PC-9 (cell line): ENCODE data around the gene LYSMD2. TPM values are rescaled to one million over a fixed set of nuclear protein-coding genes. Genes with fewer than 3 reads are reported as not detected.

Experiments used
- BruUV-seq: library from RNA; stranded (reverse); fragments of 400-500 nt; replicated peaks from 2 replicates; lab custom pipeline; 2021; lab: Mats Ljungman, UMichigan
- CTCF ChIA-PET: fragments of 300-600 bp; sonication (Branson Sonifier 250); formaldehyde crosslinking; loops from one replicate; lab custom pipeline; 2022; ENCODE audit warnings: antibody characterized with exemption; lab: Charles Lee
- POLR2A ChIA-PET: fragments of 300-600 bp; sonication (Branson Sonifier 250); formaldehyde crosslinking; loops from one replicate; lab custom pipeline; 2022; ENCODE audit warnings: antibody characterized with exemption; ENCODE audit not compliant: unreplicated experiment; lab: Charles Lee
- DNase-seq, 2 experiments: peaks; one replicate each; pipeline versions ENCODE4 v3.0.0 to v3.0.0-alpha.2; 2015 to 2022; ENCODE audit warnings: mixed read lengths in 1 of 2
- H2AFZ ChIP-seq: fragments of 200-600 bp; sonication (generic); 2 replicates; pipeline ENCODE4 v1.8.1; 2017; ENCODE audit warnings: antibody characterized with exemption
- H3F3A ChIP-seq: fragments of 200-600 bp; sonication (generic); 2 replicates; pipeline ENCODE4 v1.8.1; 2017; ENCODE audit warnings: antibody characterized with exemption, mild to moderate bottlenecking, low read depth; ENCODE audit not compliant: insufficient read depth
- H3K27ac ChIP-seq: fragments of 200-600 bp; sonication (generic); 2 replicates; pipeline ENCODE4 v1.6.1; 2016; ENCODE audit warnings: mixed run types
- H3K27me3 ChIP-seq: fragments of 200-600 bp; sonication (generic); 2 replicates; pipeline ENCODE4 v1.6.1; 2016; ENCODE audit warnings: low read depth, mixed run types; ENCODE audit not compliant: insufficient read depth
- H3K36me3 ChIP-seq: fragments of 200-600 bp; sonication (generic); 2 replicates; pipeline ENCODE4 v1.6.1; 2016; ENCODE audit warnings: low read depth, mixed run types
- H3K4me1 ChIP-seq: fragments of 200-600 bp; sonication (generic); replicated peaks from 2 replicates; pipeline ENCODE4 v1.6.1; 2016; ENCODE audit warnings: mixed run types; ENCODE audit not compliant: insufficient read depth
- H3K4me2 ChIP-seq: fragments of 200-600 bp; sonication (generic); 2 replicates; pipeline ENCODE4 v1.6.1; 2017; ENCODE audit warnings: mixed run types
- H3K4me3 ChIP-seq: fragments of 200-600 bp; sonication (generic); 2 replicates; pipeline ENCODE4 v1.6.1; 2016; ENCODE audit warnings: mixed run types
- H3K79me2 ChIP-seq: fragments of 200-600 bp; sonication (generic); 2 replicates; pipeline ENCODE4 v1.6.1; 2017; ENCODE audit warnings: low read depth, mixed run types
- H3K9me2 ChIP-seq: fragments of 200-600 bp; sonication (generic); 2 replicates; pipeline ENCODE4 v1.8.1; 2017; ENCODE audit warnings: mild to moderate bottlenecking; ENCODE audit not compliant: insufficient read depth
- H3K9me3 ChIP-seq: fragments of 200-600 bp; sonication (generic); 2 replicates; pipeline ENCODE4 v1.8.1; 2016; ENCODE audit warnings: low read depth; ENCODE audit not compliant: insufficient read depth
- H4K20me1 ChIP-seq: fragments of 200-600 bp; sonication (generic); 2 replicates; pipeline ENCODE4 v1.8.1; 2017; ENCODE audit not compliant: insufficient read depth
- EZH2 ChIP-seq: fragments of 200-600 bp; sonication (generic); IDR thresholded peaks from 2 replicates; pipeline ENCODE4 v1.8.0; 2017; ENCODE audit warnings: antibody characterized with exemption, low read depth
- intact Hi-C: fragments of 100-400 bp; cut with micrococcal nuclease; formaldehyde crosslinking; loops from one replicate; pipeline ENCODE4 v1.10.0; 2022; ENCODE audit not compliant: unreplicated experiment
- total RNA-seq: library from RNA; stranded (reverse); gene quantifications from 2 replicates; pipeline ENCODE4 v1.2.3, GENCODE V29; 2021
- TF ChIP-seq, protein P1 (sequence below): fragments of 200-600 bp; sonication (generic); conservative IDR thresholded peaks from 2 replicates; pipeline ENCODE4 v1.6.1; 2017; ENCODE audit warnings: mixed run types, antibody characterized with exemption, mild to moderate bottlenecking, moderate library complexity

LYSMD2 gene
- total RNA-seq, 1 experiment from 2014 or later, result 11.1 TPM

GRCh38 chr15:51768018-51768417, 30.6 kb upstream of the LYSMD2 start:
- no peak overlapping the region for H2AFZ ChIP-seq
- H3K27me3 ChIP-seq, result no peaks in the 10 kb centered on the region
- no peak overlapping the region for H3K4me3 ChIP-seq
- intact Hi-C loops, result no loop called here
- ChIA-PET CTCF (no interaction called here), POLR2A (no interaction called here)
- no peaks in the 10 kb centered on the region for H3K79me2 ChIP-seq
- H3K9me2 ChIP-seq, result no peaks in the 10 kb centered on the region
- TF ChIP-seq, protein P1, sequence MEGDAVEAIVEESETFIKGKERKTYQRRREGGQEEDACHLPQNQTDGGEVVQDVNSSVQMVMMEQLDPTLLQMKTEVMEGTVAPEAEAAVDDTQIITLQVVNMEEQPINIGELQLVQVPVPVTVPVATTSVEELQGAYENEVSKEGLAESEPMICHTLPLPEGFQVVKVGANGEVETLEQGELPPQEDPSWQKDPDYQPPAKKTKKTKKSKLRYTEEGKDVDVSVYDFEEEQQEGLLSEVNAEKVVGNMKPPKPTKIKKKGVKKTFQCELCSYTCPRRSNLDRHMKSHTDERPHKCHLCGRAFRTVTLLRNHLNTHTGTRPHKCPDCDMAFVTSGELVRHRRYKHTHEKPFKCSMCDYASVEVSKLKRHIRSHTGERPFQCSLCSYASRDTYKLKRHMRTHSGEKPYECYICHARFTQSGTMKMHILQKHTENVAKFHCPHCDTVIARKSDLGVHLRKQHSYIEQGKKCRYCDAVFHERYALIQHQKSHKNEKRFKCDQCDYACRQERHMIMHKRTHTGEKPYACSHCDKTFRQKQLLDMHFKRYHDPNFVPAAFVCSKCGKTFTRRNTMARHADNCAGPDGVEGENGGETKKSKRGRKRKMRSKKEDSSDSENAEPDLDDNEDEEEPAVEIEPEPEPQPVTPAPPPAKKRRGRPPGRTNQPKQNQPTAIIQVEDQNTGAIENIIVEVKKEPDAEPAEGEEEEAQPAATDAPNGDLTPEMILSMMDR, result no peak
- no peak for TF ChIP-seq EZH2
- H3F3A ChIP-seq, result no peaks in the 10 kb centered on the region
- no peaks in the 10 kb centered on the region for H4K20me1 ChIP-seq
- H3K4me2 ChIP-seq, result no peak overlapping the region
- no peak for DNase-seq
- no TSS peak for BruUV-seq
- no peaks in the 10 kb centered on the region for H3K4me1 ChIP-seq
- H3K9me3 ChIP-seq, result no peaks in the 10 kb centered on the region
- H3K36me3 ChIP-seq, result no peaks in the 10 kb centered on the region
- no peak overlapping the region for H3K27ac ChIP-seq

- H3K4me2 ChIP-seq, result no peak overlapping the region
- no peak overlapping the region for H2AFZ ChIP-seq
- H3K27me3 ChIP-seq, result no peaks in the 10 kb centered on the region
- H3K27ac ChIP-seq, result no peak overlapping the region
- ChIA-PET CTCF (interaction anchor here (0.6 kb wide), 1 partner anchor 236 kb away, joined by 4 read pairs; no protein-coding TSS in a partner anchor), POLR2A (no interaction called here)
- H3K79me2 ChIP-seq, result no peaks in the 10 kb centered on the region
- no peak overlapping the region for H3K4me3 ChIP-seq
- no peaks in the 10 kb centered on the region for H4K20me1 ChIP-seq
- no TSS peak for BruUV-seq
- no peaks in the 10 kb centered on the region for H3F3A ChIP-seq
- TF ChIP-seq, protein P1, result no peak
- no peak for TF ChIP-seq EZH2
- intact Hi-C loops, result no loop called here
- H3K9me2 ChIP-seq, result no peaks in the 10 kb centered on the region
- H3K4me1 ChIP-seq, result no peaks in the 10 kb centered on the region
- DNase-seq, result no peak
- H3K36me3 ChIP-seq, result no peaks in the 10 kb centered on the region
- H3K9me3 ChIP-seq, result no peaks in the 10 kb centered on the region
Observed at GRCh38 chr15:51766341-51766740, 28.9 kb upstream of the LYSMD2 start.

- Histone ChIP-seq H3K27ac (no peak overlapping the region), H3K27me3 (no peaks in the 10 kb centered on the region), H3K79me2 (no peaks in the 10 kb centered on the region), H2AFZ (no peak overlapping the region), H3K9me3 (no peaks in the 10 kb centered on the region), H4K20me1 (no peaks in the 10 kb centered on the region), H3K4me1 (no peaks in the 10 kb centered on the region), H3K9me2 (no peaks in the 10 kb centered on the region), H3F3A (no peaks in the 10 kb centered on the region), H3K4me2 (no peak overlapping the region), H3K36me3 (no peaks in the 10 kb centered on the region), H3K4me3 (no peak overlapping the region)
- ChIA-PET CTCF (interaction anchor here (0.6 kb wide), 1 partner anchor 235 kb away, joined by 4 read pairs; no protein-coding TSS in a partner anchor), POLR2A (no interaction called here)
- intact Hi-C loops, result no loop called here
- TF ChIP-seq, protein P1, result no peak
- TF ChIP-seq EZH2, result no peak
- BruUV-seq, result no TSS peak
- DNase-seq, result no peak
Observed at GRCh38 chr15:51765751-51766150, 28.3 kb upstream of the LYSMD2 start.
